Stimulated activated CD8-positive, alpha-beta memory T cell treated with anti-CD3 and anti-CD28 coated beads, Interleukin-7, amount 100 ng/mL, for 24 hours (primary cell): Measurements from ENCODE around the gene PELI3.
"Not testable (repeated sequence)": the region's sequence is repeated elsewhere in the genome, so short reads cannot be mapped to it uniquely, and the experiment has no call there.

ENCODE experiments used
- DNase-seq: peaks from one replicate; pipeline ENCODE4 v3.0.0-alpha.2; 2020; ENCODE audit warnings: low read depth

PELI3 gene

GRCh38 chr11:66447012-66447411 lies 19.7 kb upstream of the PELI3 start:
- DNase-seq, result no peak

- no peak for DNase-seq
Measured at GRCh38 chr11:66448523-66448922, 18.2 kb upstream of the PELI3 start.

- DNase-seq, result no peak
Measured at GRCh38 chr11:66450560-66450959, 16.1 kb upstream of the PELI3 start.

GRCh38 chr11:66451663-66452062 lies 15.0 kb upstream of the PELI3 start:
- DNase-seq, result no peak

- no peak for DNase-seq
Measured at GRCh38 chr11:66454247-66454646, 12.5 kb upstream of the PELI3 start.

- DNase-seq, result no peak
Measured at GRCh38 chr11:66454828-66455227, 11.9 kb upstream of the PELI3 start.

GRCh38 chr11:66457826-66458225 lies 8.9 kb upstream of the PELI3 start:
- DNase-seq, result no peak

GRCh38 chr11:66459138-66459778 lies 7.4 kb upstream of the PELI3 start:
- no peak for DNase-seq

GRCh38 chr11:66462010-66462409 lies 4.7 kb upstream of the PELI3 start:
- DNase-seq, result no peak

GRCh38 chr11:66462911-66463310 lies 3.8 kb upstream of the PELI3 start:
- DNase-seq, result no peak

- DNase-seq, result not testable (repeated sequence)
Measured at GRCh38 chr11:66464116-66464515, 2.6 kb upstream of the PELI3 start.

GRCh38 chr11:66464916-66465315 lies 1.8 kb upstream of the PELI3 start:
- DNase-seq, result no peak

- DNase-seq, result no peak
Measured at GRCh38 chr11:66465373-66466224, 1.1 kb upstream of the PELI3 start.

- DNase-seq, result no peak
Measured at GRCh38 chr11:66467034-66467659, 442 bp downstream of the PELI3 start.

GRCh38 chr11:66467756-66468155 lies 1.1 kb downstream of the PELI3 start:
- DNase-seq, result no peak

GRCh38 chr11:66468691-66469090 lies 2.0 kb downstream of the PELI3 start:
- no peak for DNase-seq

- DNase-seq, result no peak
Measured at GRCh38 chr11:66469441-66469840, 2.7 kb downstream of the PELI3 start.

GRCh38 chr11:66470015-66470414 lies 3.3 kb downstream of the PELI3 start:
- no peak for DNase-seq

GRCh38 chr11:66471142-66471541 lies 4.4 kb downstream of the PELI3 start:
- DNase-seq, result no peak

- no peak for DNase-seq
Measured at GRCh38 chr11:66472054-66472453, 5.3 kb downstream of the PELI3 start.

GRCh38 chr11:66473167-66473566 lies 6.5 kb downstream of the PELI3 start:
- no peak for DNase-seq

- no peak for DNase-seq
Measured at GRCh38 chr11:66473608-66474515, 7.2 kb downstream of the PELI3 start.
